Measurements from ENCODE around the gene RBP3. TPM values are rescaled to one million over a fixed set of nuclear protein-coding genes. Genes with fewer than 3 reads are reported as not detected.

Gene RBP3
- total and polyA plus RNA-seq, 2 of the 4 experiments (the other 2 are of a cell fraction) = not detected

GRCh38 chr10:47405857-47406547 is 57.8 kb downstream of the RBP3 start:
- H3K36me3 ChIP-seq (ENCODE audit: control insufficient read depth, insufficient read depth, low read length) = no peaks in the 10 kb centered on the region
- WGBS, 2 experiments (ENCODE audit: extremely low coverage in 2 of 2, insufficient read length in 1 of 2) = no CpG with 5 or more reads among the region's 11 CpGs
- no peak overlapping the region; the same call in 1 of the 2 replicates for H2AK5ac ChIP-seq (ENCODE audit: low read depth, low read length)
- peaks cover 27% of the 10 kb centered on the region for H3K4me1 ChIP-seq (ENCODE audit: control insufficient read depth, insufficient read depth, low read length)
- CTCF ChIA-PET = no interaction called here
- POLR2A ChIA-PET (ENCODE audit: unreplicated experiment) = no interaction called here
- no peaks in the 10 kb centered on the region for H3K79me1 ChIP-seq (ENCODE audit: low read depth in 1 of 2, low read length in 2 of 2)
- no peak overlapping the region for H4K5ac ChIP-seq (ENCODE audit: low read depth, low read length)
- H2BK20ac ChIP-seq (ENCODE audit: low read depth, low read length) = peak overlapping the region; percentile 1; the same call in 1 of the 2 replicates
- no peak overlapping the region for H3K9ac ChIP-seq (ENCODE audit: low read depth, low read length)
- H3K4me2 ChIP-seq (ENCODE audit: low read depth, low read length) = no peak overlapping the region
- H3K27me3 ChIP-seq (ENCODE audit: control insufficient read depth, insufficient read depth, low read length) = peaks cover 3% of the 10 kb centered on the region
- no peak overlapping the region for H3K23ac ChIP-seq (ENCODE audit: low read depth, low read length)
- H3K14ac ChIP-seq (replicated peaks; ENCODE audit: low read depth, low read length) = no peak overlapping the region
- H2AFZ ChIP-seq (replicated peaks; ENCODE audit: low read length, poor library complexity) = peak overlapping the region; percentile 43
- no peak overlapping the region for H3K56ac ChIP-seq (ENCODE audit: extremely low read depth, insufficient read depth, low read length)
- H3K27ac ChIP-seq (ENCODE audit: insufficient read depth, low read length) = no peak overlapping the region
- no TSS peak for BruUV-seq (replicated peaks)
- intact Hi-C loops (cut with micrococcal nuclease) = no loop called here
- dilution Hi-C loops (cut with HindIII; ENCODE audit: low sequenced_read_pairs, unreplicated experiment) = no loop called here
- in situ Hi-C loops (cut with MboI; ENCODE audit: low sequenced_read_pairs) = loop anchor here (25.0 kb wide), 1 partner anchor 869 kb away; no protein-coding TSS in a partner anchor
- no peak overlapping the region for H4K8ac ChIP-seq (ENCODE audit: low read depth in 2 of 2, low read length in 2 of 2)
- H3K9me1 ChIP-seq (ENCODE audit: insufficient read depth, low read length) = peaks cover 36% of the 10 kb centered on the region
- H3K18ac ChIP-seq (ENCODE audit: low read depth, low read length) = no peak overlapping the region
- no peaks in the 10 kb centered on the region; the same call in 1 of the 2 replicates for H4K20me1 ChIP-seq (ENCODE audit: insufficient read depth, low read length)
- DNase-seq = no peak
- ATAC-seq (ENCODE audit: low read depth) = no peak
- peak overlapping the region; percentile 16; the same call in 1 of the 2 replicates for H4K91ac ChIP-seq (ENCODE audit: insufficient read depth, low read depth, low read length)
- H2AK9ac ChIP-seq (replicated peaks; ENCODE audit: low read depth, low read length, poor library complexity) = peak overlapping the region; percentile 82
- TF ChIP-seq SMC3 (IDR thresholded peaks at IDR 0.05; ENCODE audit: low read depth, low read length) (no peak), CHD1 (IDR thresholded peaks at IDR 0.05; ENCODE audit: low read depth, low read length) (no peak), NFE2L2 (IDR thresholded peaks at IDR 0.05; ENCODE audit: low read depth, low read length) (no peak), ELK1 (IDR thresholded peaks at IDR 0.05; ENCODE audit: borderline replicate concordance, low read depth, low read length) (no peak), MXI1 (IDR thresholded peaks at IDR 0.05; ENCODE audit: borderline replicate concordance, low read depth, low read length) (no peak), RAD21 (IDR thresholded peaks at IDR 0.05; ENCODE audit: low read length) (no peak), BHLHE40 (IDR thresholded peaks at IDR 0.05; ENCODE audit: low read depth, low read length) (no peak), POLR2A (IDR thresholded peaks at IDR 0.05; ENCODE audit: low read depth, low read length) (no peak), MAZ (IDR thresholded peaks at IDR 0.05; ENCODE audit: borderline replicate concordance, low read depth, low read length) (no peak)
- no peaks in the 10 kb centered on the region for H3K9me3 ChIP-seq (ENCODE audit: control insufficient read depth, insufficient read depth, low read length)
- peak overlapping the region; percentile 72; the same call in 1 of the 3 replicates for H2BK15ac ChIP-seq (ENCODE audit: low read depth, low read length)
- H2BK120ac ChIP-seq (ENCODE audit: low read depth, low read length) = peak overlapping the region; percentile 44
- peak overlapping the region; percentile 16 for H2BK5ac ChIP-seq (ENCODE audit: low read depth, low read length, poor library complexity, severe bottlenecking)
- H3K4me3 ChIP-seq (ENCODE audit: insufficient read depth, low read depth, low read length) = no peak overlapping the region
- H3K4ac ChIP-seq (ENCODE audit: low read depth, low read length) = peak overlapping the region; percentile 29

All from IMR-90 (cell line).